MM.1S (cell line): ENCODE results near the gene CXorf58.

Source experiments
- DNase-seq: peaks from one replicate; pipeline ENCODE4 v3.0.0-alpha.2; 2015
- H2AFZ ChIP-seq: fragments of 300-600 bp; sonication (generic); 2 replicates; pipeline ENCODE4 v1.6.0; 2016; ENCODE audit warnings: antibody characterized with exemption, low read length
- H3F3A ChIP-seq: fragments of 300-600 bp; sonication (generic); 2 replicates; pipeline ENCODE4 v1.6.1; 2016; ENCODE audit warnings: mild to moderate bottlenecking, antibody characterized with exemption, low read length, moderate library complexity, mixed read lengths; ENCODE audit not compliant: insufficient read depth
- H3K27ac ChIP-seq: fragments of 300-600 bp; sonication (generic); 2 replicates; pipeline ENCODE4 v1.5.1; 2016; ENCODE audit warnings: mild to moderate bottlenecking, low read length
- H3K27me3 ChIP-seq: fragments of 300-600 bp; sonication (generic); replicated peaks from 2 replicates; pipeline ENCODE4 v1.6.0; 2016; ENCODE audit warnings: low read length; ENCODE audit not compliant: insufficient read depth
- H3K36me3 ChIP-seq: fragments of 300-600 bp; sonication (generic); replicated peaks from 2 replicates; pipeline ENCODE4 v1.6.1; 2016; ENCODE audit warnings: mild to moderate bottlenecking, low read length, mixed read lengths; ENCODE audit not compliant: insufficient read depth
- H3K4me1 ChIP-seq: fragments of 300-600 bp; sonication (generic); 2 replicates; pipeline ENCODE4 v1.6.1; 2016; ENCODE audit warnings: low read length, mixed read lengths
- H3K4me2 ChIP-seq: fragments of 300-600 bp; sonication (generic); 2 replicates; pipeline ENCODE4 v1.6.0; 2016; ENCODE audit warnings: low read depth, low read length
- H3K4me3 ChIP-seq: fragments of 300-600 bp; sonication (generic); 2 replicates; pipeline ENCODE4 v1.5.1; 2016; ENCODE audit warnings: low read length, mixed read lengths
- H3K79me2 ChIP-seq: fragments of 300-600 bp; sonication (generic); 2 replicates; pipeline ENCODE4 v1.6.1; 2016; ENCODE audit warnings: mixed run types, low read length, mixed read lengths
- H3K9ac ChIP-seq: fragments of 300-600 bp; sonication (generic); 2 replicates; pipeline ENCODE4 v1.6.1; 2016; ENCODE audit warnings: low read length, mixed read lengths
- H3K9me2 ChIP-seq: fragments of 300-600 bp; sonication (generic); replicated peaks from 2 replicates; pipeline ENCODE4 v1.6.1; 2016; ENCODE audit warnings: mild to moderate bottlenecking, low read length, mixed read lengths; ENCODE audit not compliant: insufficient read depth
- H3K9me3 ChIP-seq: fragments of 300-600 bp; sonication (generic); replicated peaks from 2 replicates; pipeline ENCODE4 v1.6.1; 2016; ENCODE audit warnings: mild to moderate bottlenecking, low read length, mixed read lengths; ENCODE audit not compliant: insufficient read depth
- H4K20me1 ChIP-seq: fragments of 300-600 bp; sonication (generic); 2 replicates; pipeline ENCODE4 v1.6.1; 2016; ENCODE audit warnings: mild to moderate bottlenecking, low read length, moderate library complexity, mixed read lengths; ENCODE audit not compliant: insufficient read depth
- EZH2 ChIP-seq: fragments of 300-600 bp; sonication (generic); optimal IDR thresholded peaks from 2 replicates; pipeline ENCODE3; 2017; ENCODE audit warnings: low read depth, mild to moderate bottlenecking, antibody characterized with exemption, low read length, mixed read lengths
- EZH2phosphoT487 ChIP-seq: fragments of 300-600 bp; sonication (generic); IDR thresholded peaks from 2 replicates; pipeline ENCODE4 v1.6.1; 2018; ENCODE audit warnings: antibody characterized with exemption, low read length
- TF ChIP-seq, protein P1 (sequence below): fragments of 300-600 bp; sonication (generic); IDR thresholded peaks from 2 replicates; pipeline ENCODE4 v1.5.1; 2016; ENCODE audit warnings: antibody characterized with exemption, low read length, mixed read lengths

Gene CXorf58

DNA sequence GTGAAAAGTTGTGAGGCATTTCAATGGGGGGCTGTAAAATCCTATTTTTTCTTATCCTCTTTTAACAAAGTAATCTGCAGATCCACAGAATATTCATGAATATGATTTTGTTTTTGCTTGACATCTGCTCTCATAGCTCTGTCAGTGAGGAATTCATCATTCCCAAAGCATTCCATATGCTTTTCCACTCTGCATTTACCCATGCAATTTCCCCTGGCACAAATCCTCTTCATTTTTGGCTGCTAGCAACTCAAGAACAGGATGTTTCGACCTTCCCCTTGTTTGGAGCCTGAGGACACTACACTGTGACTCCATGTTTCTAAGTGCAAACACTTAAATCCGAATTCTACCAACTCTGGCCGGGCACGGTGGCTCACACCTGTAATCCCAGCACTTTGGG is 70.7 kb downstream of the CXorf58 start:
- Histone ChIP-seq H3K36me3 (no peaks in the 10 kb centered on the region), H4K20me1 (no peaks in the 10 kb centered on the region), H3K79me2 (no peaks in the 10 kb centered on the region), H3K4me3 (no peak overlapping the region), H3K4me2 (no peak overlapping the region), H2AFZ (no peak overlapping the region), H3K4me1 (no peaks in the 10 kb centered on the region), H3K9me2 (no peaks in the 10 kb centered on the region), H3F3A (no peaks in the 10 kb centered on the region), H3K9ac (no peak overlapping the region), H3K9me3 (no peaks in the 10 kb centered on the region), H3K27ac (no peak overlapping the region), H3K27me3 (no peaks in the 10 kb centered on the region)
- no peak for TF ChIP-seq EZH2phosphoT487
- no peak for TF ChIP-seq EZH2
- TF ChIP-seq, protein P1, sequence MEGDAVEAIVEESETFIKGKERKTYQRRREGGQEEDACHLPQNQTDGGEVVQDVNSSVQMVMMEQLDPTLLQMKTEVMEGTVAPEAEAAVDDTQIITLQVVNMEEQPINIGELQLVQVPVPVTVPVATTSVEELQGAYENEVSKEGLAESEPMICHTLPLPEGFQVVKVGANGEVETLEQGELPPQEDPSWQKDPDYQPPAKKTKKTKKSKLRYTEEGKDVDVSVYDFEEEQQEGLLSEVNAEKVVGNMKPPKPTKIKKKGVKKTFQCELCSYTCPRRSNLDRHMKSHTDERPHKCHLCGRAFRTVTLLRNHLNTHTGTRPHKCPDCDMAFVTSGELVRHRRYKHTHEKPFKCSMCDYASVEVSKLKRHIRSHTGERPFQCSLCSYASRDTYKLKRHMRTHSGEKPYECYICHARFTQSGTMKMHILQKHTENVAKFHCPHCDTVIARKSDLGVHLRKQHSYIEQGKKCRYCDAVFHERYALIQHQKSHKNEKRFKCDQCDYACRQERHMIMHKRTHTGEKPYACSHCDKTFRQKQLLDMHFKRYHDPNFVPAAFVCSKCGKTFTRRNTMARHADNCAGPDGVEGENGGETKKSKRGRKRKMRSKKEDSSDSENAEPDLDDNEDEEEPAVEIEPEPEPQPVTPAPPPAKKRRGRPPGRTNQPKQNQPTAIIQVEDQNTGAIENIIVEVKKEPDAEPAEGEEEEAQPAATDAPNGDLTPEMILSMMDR, result no peak
- DNase-seq, result no peak

DNA sequence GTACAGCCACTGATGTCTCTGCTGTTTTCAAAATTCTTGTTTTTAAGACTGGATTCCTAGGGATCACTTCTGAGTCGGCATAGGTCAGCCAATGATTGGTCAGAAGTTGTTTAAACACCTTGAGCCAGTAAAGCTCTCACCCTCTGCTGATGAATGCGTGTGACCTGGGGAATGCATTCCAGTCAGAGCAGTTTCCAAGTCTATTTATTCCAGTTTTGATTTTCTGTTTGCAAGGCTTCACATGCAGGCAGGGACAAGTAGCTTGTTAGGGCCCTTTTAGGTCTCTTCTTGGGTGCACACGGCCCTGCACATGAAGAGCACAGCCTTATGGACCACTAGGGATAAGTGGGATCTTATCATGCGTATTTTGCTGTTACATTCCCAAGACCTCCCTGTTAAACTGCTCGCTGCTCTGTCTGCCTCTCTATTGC is 72.2 kb downstream of the CXorf58 start:
- Histone ChIP-seq H3K9me2 (no peaks in the 10 kb centered on the region), H3K36me3 (no peaks in the 10 kb centered on the region), H4K20me1 (no peaks in the 10 kb centered on the region), H3K4me1 (no peaks in the 10 kb centered on the region), H3F3A (no peaks in the 10 kb centered on the region), H2AFZ (no peak overlapping the region), H3K27me3 (no peaks in the 10 kb centered on the region), H3K4me3 (no peak overlapping the region), H3K79me2 (no peaks in the 10 kb centered on the region), H3K27ac (no peak overlapping the region), H3K9ac (no peak overlapping the region), H3K4me2 (no peak overlapping the region), H3K9me3 (no peaks in the 10 kb centered on the region)
- TF ChIP-seq, protein P1, result no peak
- TF ChIP-seq EZH2, result no peak
- TF ChIP-seq EZH2phosphoT487, result no peak
- DNase-seq, result no peak

DNA sequence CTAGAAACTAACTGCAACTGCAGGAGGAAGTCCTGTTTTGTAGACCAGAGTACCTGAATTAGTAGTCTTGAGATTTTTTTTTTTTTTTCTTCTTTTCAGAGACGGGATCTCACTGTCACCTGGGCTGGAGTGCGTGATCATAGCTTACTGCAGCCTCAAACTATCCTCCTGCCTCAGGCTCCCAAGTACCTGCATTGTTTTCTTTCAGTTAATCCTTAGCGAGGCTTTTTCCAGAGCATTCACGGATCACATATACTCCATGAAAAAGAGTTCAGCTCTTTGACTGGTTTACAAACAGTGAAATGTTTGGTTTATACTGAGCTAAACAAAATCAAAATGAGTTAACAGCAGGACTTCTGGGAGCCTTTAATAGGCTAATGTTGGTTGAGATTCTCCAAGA is 73.4 kb downstream of the CXorf58 start:
- Histone ChIP-seq H3K9me2 (no peaks in the 10 kb centered on the region), H3K9ac (no peak overlapping the region), H3K4me3 (no peak overlapping the region), H3F3A (no peaks in the 10 kb centered on the region), H3K4me1 (no peaks in the 10 kb centered on the region), H3K27ac (no peak overlapping the region), H2AFZ (no peak overlapping the region), H3K36me3 (no peaks in the 10 kb centered on the region), H3K4me2 (no peak overlapping the region), H4K20me1 (no peaks in the 10 kb centered on the region), H3K27me3 (no peaks in the 10 kb centered on the region), H3K79me2 (no peaks in the 10 kb centered on the region), H3K9me3 (no peaks in the 10 kb centered on the region)
- TF ChIP-seq EZH2 (no peak), EZH2phosphoT487 (no peak)
- TF ChIP-seq, protein P1, result no peak
- no peak for DNase-seq
